DMS79 treated with DMSO at 0.1 percent for 48 hours (cell line): ENCODE measurements around the gene LIPK.

Experiments
- DNase-seq: peaks from one replicate; lab custom pipeline; 2025; lab: John Stamatoyannopoulos, UW

Gene LIPK

DNA sequence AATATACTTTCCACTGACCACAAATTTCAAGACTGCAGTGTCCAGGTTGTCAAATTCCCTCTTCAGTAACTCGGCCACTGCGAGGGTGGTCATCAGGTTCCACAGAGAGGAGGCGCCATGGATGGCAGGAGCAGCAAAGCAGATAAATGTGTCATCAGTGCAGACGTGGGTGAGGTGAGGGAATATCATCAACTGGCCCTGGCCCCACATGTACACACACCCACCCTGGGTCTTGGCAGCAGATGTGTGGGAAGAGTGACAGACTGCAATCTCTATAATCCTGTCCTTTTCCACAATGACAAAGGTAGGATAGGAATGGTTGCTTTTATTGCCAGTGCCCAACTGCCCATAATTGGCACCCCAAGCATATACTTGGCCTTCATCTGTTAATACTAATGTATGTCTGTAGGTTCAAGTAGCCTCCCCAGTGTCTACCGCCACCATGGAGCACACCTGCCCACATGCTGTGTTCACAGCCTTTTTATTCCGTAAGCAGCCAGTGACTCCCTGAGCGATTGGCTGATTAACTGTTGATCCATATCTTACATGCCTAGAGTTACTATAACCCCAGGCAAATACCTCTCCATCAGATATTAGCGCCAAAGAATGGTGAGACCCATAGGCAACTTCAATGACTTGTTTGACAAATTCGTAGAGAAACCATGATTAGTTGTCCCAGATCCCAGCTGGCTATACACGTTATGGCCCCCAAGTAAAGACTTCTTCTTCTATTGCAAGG is 80.2 kb downstream of the LIPK start:
- no peak for DNase-seq

DNA sequence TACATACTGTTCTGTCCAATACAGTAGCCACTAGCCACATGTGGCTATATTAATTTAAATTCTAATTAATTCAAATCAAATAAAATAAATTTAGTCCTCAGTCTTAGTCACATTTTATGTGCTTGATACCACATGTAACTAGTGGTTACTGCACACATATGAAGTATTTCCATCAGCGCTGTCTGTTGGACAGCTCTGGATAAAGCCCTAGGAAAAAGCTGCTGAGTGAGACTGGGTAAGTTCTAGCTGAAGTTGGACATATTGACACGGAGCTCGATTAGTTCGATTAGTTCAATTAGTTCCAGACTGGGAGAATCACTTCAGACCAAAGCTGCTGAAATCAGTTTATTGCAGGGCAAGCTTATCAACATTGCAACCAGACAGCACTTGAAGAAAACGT is 81.4 kb downstream of the LIPK start:
- DNase-seq = no peak

DNA sequence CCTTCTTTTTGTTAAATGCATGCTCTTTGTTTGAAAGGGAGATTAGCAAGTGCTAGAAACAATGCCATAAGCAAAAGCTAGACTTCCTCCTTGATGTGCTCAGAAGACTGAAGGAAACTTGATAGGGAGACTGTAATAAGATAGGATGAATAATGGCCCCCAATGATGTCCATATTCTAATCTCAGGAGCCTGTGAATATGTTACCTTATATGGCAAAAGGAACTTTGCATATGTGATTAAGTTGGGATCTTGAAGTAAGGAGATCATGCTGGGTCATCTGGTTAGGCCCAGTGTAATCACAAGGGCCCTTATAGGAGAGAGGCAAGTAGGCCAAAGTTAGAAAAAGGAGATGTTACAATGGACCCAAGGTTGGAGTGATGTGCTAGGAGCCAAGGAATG is 82.9 kb downstream of the LIPK start:
- DNase-seq = no peak

DNA sequence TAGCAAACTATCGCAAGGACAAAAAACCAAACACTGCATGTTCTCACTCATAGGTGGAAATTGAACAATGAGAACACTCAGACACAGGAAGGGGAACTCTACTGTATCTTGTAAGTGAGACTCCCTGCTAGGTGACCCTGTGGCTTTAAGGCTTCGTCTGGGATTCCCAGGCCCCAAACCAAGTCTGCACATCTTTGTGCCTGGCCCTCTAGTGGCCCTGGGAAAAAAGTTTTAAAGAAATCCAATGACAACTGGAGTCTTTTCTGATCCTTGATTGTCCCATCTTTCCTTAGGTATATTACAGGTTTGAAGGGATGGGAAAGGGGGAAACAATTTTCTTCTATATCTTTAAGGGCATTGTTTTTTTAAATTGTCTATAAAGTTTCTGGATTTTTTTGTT is 85.9 kb downstream of the LIPK start:
- no peak for DNase-seq

DNA sequence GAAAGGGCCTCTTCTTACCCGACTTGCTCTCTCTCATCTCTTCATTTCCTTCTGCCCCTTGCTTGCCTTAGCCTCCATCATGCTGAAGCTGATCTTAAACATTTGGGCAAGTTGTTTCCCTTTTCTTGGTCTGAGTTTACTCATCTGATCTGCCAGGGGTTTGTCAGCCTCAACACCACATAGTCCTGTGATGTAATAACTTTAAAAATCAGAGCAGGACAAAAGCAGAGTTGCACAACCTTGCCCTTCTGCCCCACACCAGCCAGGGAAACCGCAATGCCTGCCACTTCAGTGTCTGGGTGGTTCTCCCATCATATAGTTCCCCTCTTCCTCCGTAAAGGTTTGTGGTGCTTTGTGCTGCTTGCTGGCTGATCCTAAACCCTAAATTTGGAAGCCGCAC is 86.6 kb downstream of the LIPK start:
- DNase-seq = no peak

DNA sequence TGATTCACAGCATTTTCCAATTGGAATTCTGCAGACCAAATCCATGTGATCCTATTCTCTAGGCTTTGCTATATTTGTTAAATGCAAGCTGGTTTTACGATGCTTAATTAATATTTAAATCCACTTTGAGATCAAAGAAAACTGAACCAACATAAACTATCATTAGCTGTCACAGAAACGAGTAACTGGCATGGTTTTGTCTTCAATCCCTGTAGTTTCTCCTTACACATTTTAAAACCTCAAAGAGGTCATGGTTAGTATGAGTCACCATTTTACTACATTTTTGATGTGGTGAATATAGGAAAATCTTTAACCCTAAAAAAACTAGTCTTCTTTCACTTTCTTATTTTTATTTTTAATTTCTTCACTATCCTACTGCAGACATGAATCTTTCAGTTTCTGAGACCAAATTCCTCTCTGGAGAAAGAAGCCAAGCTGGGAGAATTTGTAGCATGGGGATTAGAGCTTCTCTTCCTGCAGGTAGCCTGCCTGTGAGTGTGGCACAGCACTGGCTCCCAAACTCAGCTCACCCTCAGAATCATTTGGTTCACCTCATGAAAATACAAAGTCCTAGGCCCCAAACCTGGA is 87.8 kb downstream of the LIPK start:
- DNase-seq = no peak

DNA sequence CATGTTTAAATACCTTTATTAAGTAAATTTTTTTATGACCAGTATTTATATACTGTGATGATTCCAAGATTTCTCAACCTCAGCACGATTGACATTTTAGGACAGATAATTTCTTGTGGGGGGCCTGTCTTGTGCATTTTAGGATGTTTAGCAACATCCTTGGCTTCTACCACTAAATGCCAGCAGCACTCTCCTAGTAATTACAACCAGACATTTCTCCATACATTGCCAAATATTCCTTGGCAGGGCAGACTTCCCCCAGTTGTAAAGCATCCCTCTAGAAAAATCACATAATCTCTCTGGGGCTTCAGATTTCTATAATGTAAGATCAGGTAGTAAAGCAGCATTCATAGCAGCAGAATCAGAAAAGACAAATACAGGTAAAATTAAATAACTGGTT is 88.7 kb downstream of the LIPK start:
- no peak for DNase-seq

DNA sequence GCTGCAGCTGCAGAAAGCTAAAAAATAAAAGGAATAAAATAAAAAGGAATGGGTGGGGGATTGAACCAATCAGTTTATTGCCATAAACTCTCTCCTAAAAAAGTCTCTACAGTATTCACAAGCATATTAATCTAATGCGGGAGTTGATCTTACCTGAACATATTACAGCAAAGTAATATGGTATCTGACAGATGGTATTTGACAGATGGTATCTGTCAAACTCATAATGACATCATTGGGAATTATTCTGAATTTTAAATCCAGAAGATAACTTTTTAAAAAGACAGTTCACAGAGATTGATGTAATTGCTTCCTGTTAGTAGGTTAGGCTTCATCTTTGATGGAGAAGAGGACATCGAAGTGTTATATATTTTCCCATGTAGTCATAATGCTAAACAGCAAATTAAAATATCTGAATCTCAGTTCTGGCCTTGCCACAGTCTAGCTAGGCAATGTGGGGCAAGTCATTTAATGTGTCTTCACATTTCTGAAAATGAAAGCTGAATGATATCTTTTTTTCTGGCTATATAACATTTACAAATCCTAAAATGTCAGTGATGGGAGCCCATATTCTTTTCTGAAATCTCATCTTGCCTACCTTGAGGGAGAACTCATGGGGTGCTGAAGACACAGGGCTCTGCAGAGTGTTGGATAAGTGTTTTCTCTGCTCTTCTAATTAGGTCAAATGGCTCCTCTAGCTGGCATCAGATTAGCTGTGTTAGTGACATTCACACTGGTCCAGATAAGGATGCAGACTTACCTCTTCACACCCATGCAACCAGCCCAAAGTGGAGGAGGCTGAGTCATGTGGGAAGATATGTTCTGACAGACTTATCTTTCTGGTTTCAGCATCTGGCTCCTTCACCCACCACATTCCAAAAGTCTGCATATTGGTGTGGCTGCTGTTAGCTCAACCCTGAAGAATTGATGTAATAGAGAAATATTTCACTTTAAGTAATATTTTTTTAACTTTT is 94.4 kb downstream of the LIPK start:
- DNase-seq = no peak
